H1 (cell line): ENCODE results near the gene TCF4. TPM values are rescaled to one million over a fixed set of nuclear protein-coding genes. Genes with fewer than 3 reads are reported as not detected.

Source experiments
- CTCF ChIA-PET: fragments of 300-600 bp; sonication (Branson Sonifier 250); formaldehyde crosslinking; loops from one replicate; lab custom pipeline; 2021; ENCODE audit not compliant: partially characterized antibody; lab: Charles Lee
- POLR2A ChIA-PET: fragments of 300-600 bp; sonication (Branson Sonifier 250); formaldehyde crosslinking; loops from one replicate; lab custom pipeline; 2021; ENCODE audit warnings: inconsistent platforms; ENCODE audit not compliant: partially characterized antibody; lab: Charles Lee
- DNase-seq, 2 experiments: peaks; one replicate each; pipeline versions ENCODE4 v3.0.0 to v3.0.0-alpha.2; 2010 to 2022; ENCODE audit warnings: low spot score in 2 of 2, low read depth in 1 of 2, mixed read lengths in 1 of 2
- FAIRE-seq: peaks from 2 replicates; lab custom pipeline; 2011; peaks lifted over from hg19 to GRCh38; lab: Jason Lieb, UNC
- H2AFZ ChIP-seq: 2 replicates; pipeline ENCODE4 v1.8.1; 2012; ENCODE audit warnings: low read length, inconsistent platforms
- H2AK5ac ChIP-seq: 2 replicates; pipeline ENCODE4 v1.6.1; 2013; ENCODE audit warnings: low read depth, low read length
- H2BK120ac ChIP-seq: replicated peaks from 2 replicates; pipeline ENCODE3; 2013; ENCODE audit warnings: low read depth, low read length, inconsistent platforms
- H2BK12ac ChIP-seq: 2 replicates; pipeline ENCODE4 v1.6.1; 2013; ENCODE audit warnings: low read depth, low read length
- H2BK15ac ChIP-seq: 2 replicates; pipeline ENCODE4 v1.6.1; 2013; ENCODE audit warnings: low read length
- H2BK20ac ChIP-seq: 2 replicates; pipeline ENCODE4 v1.6.1; 2013; ENCODE audit warnings: low read length
- H2BK5ac ChIP-seq: 2 replicates; pipeline ENCODE4 v1.6.1; 2013; ENCODE audit warnings: low read depth, low read length
- H3K14ac ChIP-seq: 2 replicates; pipeline ENCODE4 v1.6.1; 2013; ENCODE audit warnings: inconsistent platforms; ENCODE audit not compliant: insufficient read length
- H3K18ac ChIP-seq: 2 replicates; pipeline ENCODE4 v1.6.1; 2013; ENCODE audit warnings: low read length; ENCODE audit errors: extremely low read depth
- H3K23ac ChIP-seq: 2 replicates; pipeline ENCODE4 v1.6.1; 2013; ENCODE audit warnings: inconsistent platforms; ENCODE audit not compliant: insufficient read length
- H3K23me2 ChIP-seq: 2 replicates; pipeline ENCODE4 v1.6.1; 2013; ENCODE audit warnings: low read depth, low read length
- H3K27ac ChIP-seq: 2 replicates; pipeline ENCODE4 v1.6.1; 2011; ENCODE audit warnings: low read depth, low read length, inconsistent platforms
- H3K27me3 ChIP-seq, 4 experiments: replicated peaks in 1 of 4; 1 replicate in 1 of 4; 2 replicates in 3 of 4; pipeline versions ENCODE4 v1.6.1 to v1.8.1; 2011 to 2013; ENCODE audit warnings: low read length in 3 of 4, mild to moderate bottlenecking in 3 of 4, inconsistent platforms in 2 of 4, mixed read lengths in 2 of 4, moderate library complexity in 1 of 4; ENCODE audit not compliant: control insufficient read depth in 3 of 4, insufficient read depth in 3 of 4; ENCODE audit errors: extremely low read depth in 1 of 4
- H3K36me3 ChIP-seq, 4 experiments: 2 replicates each; pipeline versions ENCODE4 v1.6.1 to v1.8.1; 2011 to 2013; ENCODE audit warnings: mild to moderate bottlenecking in 4 of 4, low read length in 3 of 4, moderate library complexity in 2 of 4, control low read depth in 1 of 4, inconsistent platforms in 1 of 4; ENCODE audit not compliant: insufficient read depth in 4 of 4, control insufficient read depth in 2 of 4
- H3K4ac ChIP-seq: replicated peaks from 2 replicates; pipeline ENCODE3; 2013; ENCODE audit warnings: low read length, low read depth, mixed read lengths, inconsistent platforms; ENCODE audit not compliant: insufficient read length
- H3K4me1 ChIP-seq, 4 experiments: replicated peaks in 1 of 4; 1 replicate in 1 of 4; 2 replicates in 3 of 4; pipeline versions ENCODE4 v1.6.1 to v1.8.1; 2011 to 2013; ENCODE audit warnings: low read length in 3 of 4, inconsistent platforms in 2 of 4, mixed read lengths in 1 of 4; ENCODE audit not compliant: insufficient read depth in 4 of 4, control insufficient read depth in 3 of 4
- H3K4me2 ChIP-seq, 2 experiments: 2 replicates each; pipeline versions ENCODE4 v1.6.1 to v1.8.1; 2011 to 2013; ENCODE audit warnings: low read depth in 2 of 2, low read length in 2 of 2, control low read depth in 1 of 2, inconsistent platforms in 1 of 2, mild to moderate bottlenecking in 1 of 2; ENCODE audit not compliant: insufficient read depth in 1 of 2
- H3K4me3 ChIP-seq, 4 experiments: fragments of 200-600, 300-600 bp in 1 of 4; sonication (generic), shearing (Covaris generic), sonication (Bioruptor Twin) in 1 of 4; 2 replicates each; pipeline versions ENCODE4 v1.5.1 to v1.8.1; 2011 to 2016; ENCODE audit warnings: low read length in 4 of 4, low read depth in 3 of 4, control low read depth in 2 of 4, inconsistent platforms in 2 of 4, mild to moderate bottlenecking in 2 of 4, mixed read lengths in 1 of 4, moderate library complexity in 1 of 4; ENCODE audit not compliant: insufficient read depth in 2 of 4; ENCODE audit errors: extremely low read depth in 1 of 4
- H3K56ac ChIP-seq: replicated peaks from 2 replicates; pipeline ENCODE3; 2013; ENCODE audit warnings: low read depth, mild to moderate bottlenecking, mixed read lengths, low read length, inconsistent platforms; ENCODE audit not compliant: insufficient read length
- H3K79me1 ChIP-seq: 2 replicates; pipeline ENCODE4 v1.6.1; 2013; ENCODE audit warnings: low read depth, low read length, control low read depth
- H3K79me2 ChIP-seq, 2 experiments: 2 replicates each; pipeline versions ENCODE4 v1.6.1 to v1.8.1; 2012 to 2013; ENCODE audit warnings: low read length in 2 of 2, mild to moderate bottlenecking in 2 of 2, inconsistent platforms in 1 of 2; ENCODE audit not compliant: insufficient read depth in 2 of 2, control insufficient read depth in 1 of 2
- H3K9ac ChIP-seq, 4 experiments: replicated peaks in 1 of 4; 1 replicate in 1 of 4; 2 replicates in 3 of 4; pipeline versions ENCODE4 v1.6.1 to v1.8.1; 2011 to 2013; ENCODE audit warnings: low read depth in 3 of 4, low read length in 3 of 4, control low read depth in 2 of 4, mild to moderate bottlenecking in 2 of 4, moderate library complexity in 2 of 4, inconsistent platforms in 1 of 4; ENCODE audit errors: extremely low read depth in 1 of 4
- H3K9me3 ChIP-seq, 2 experiments: 2 replicates each; pipeline versions ENCODE4 v1.6.1 to v1.8.1; 2012 to 2013; ENCODE audit warnings: mild to moderate bottlenecking in 2 of 2, moderate library complexity in 2 of 2, control low read depth in 1 of 2, inconsistent platforms in 1 of 2, low read depth in 1 of 2, low read length in 1 of 2, mixed read lengths in 1 of 2; ENCODE audit not compliant: insufficient read depth in 2 of 2
- H4K20me1 ChIP-seq, 2 experiments: replicated peaks in 1 of 2; 2 replicates each; pipeline versions ENCODE3 to v1.8.1; 2011 to 2013; ENCODE audit warnings: inconsistent platforms in 2 of 2, low read length in 2 of 2, mild to moderate bottlenecking in 1 of 2; ENCODE audit not compliant: insufficient read depth in 2 of 2, control insufficient read depth in 1 of 2
- H4K5ac ChIP-seq: 2 replicates; pipeline ENCODE4 v1.6.1; 2013; ENCODE audit warnings: low read length, low read depth, mixed read lengths, inconsistent platforms; ENCODE audit not compliant: insufficient read length
- H4K8ac ChIP-seq: 2 replicates; pipeline ENCODE4 v1.8.0; 2013; ENCODE audit warnings: mild to moderate bottlenecking, moderate library complexity, low read length, inconsistent platforms; ENCODE audit not compliant: insufficient read depth; ENCODE audit errors: extremely low read depth
- H4K91ac ChIP-seq: replicated peaks from 2 replicates; pipeline ENCODE3; 2013; ENCODE audit warnings: low read length, mixed read lengths, inconsistent platforms; ENCODE audit not compliant: insufficient read length
- CTCF ChIP-seq, 3 experiments: IDR thresholded peaks; 1 replicate in 2 of 3; 2 replicates in 1 of 3; pipeline versions ENCODE4 v1.5.1 to v1.6.1; 2011; ENCODE audit warnings: low read length in 3 of 3, mild to moderate bottlenecking in 3 of 3, inconsistent platforms in 2 of 3, low read depth in 1 of 3, moderate library complexity in 1 of 3; ENCODE audit not compliant: insufficient read depth in 1 of 3; ENCODE audit errors: control extremely low read depth in 1 of 3
- NANOG ChIP-seq: IDR thresholded peaks from 2 replicates; pipeline ENCODE4 v1.6.1; 2011; ENCODE audit warnings: low read length, low read depth, mild to moderate bottlenecking, inconsistent platforms; ENCODE audit not compliant: insufficient read depth, poor library complexity, severe bottlenecking
- POU5F1 ChIP-seq: IDR thresholded peaks from 2 replicates; pipeline ENCODE4 v1.6.1; 2011; ENCODE audit warnings: low read depth, mild to moderate bottlenecking, low read length, moderate library complexity
- RAD21 ChIP-seq, 2 experiments: IDR thresholded peaks in 1 of 2; conservative IDR thresholded peaks in 1 of 2; 2 replicates each; pipeline ENCODE4 v1.6.1; 2011; ENCODE audit warnings: low read depth in 2 of 2, low read length in 2 of 2, improper control_type of control experiment in 1 of 2, inconsistent platforms in 1 of 2, mild to moderate bottlenecking in 1 of 2, moderate library complexity in 1 of 2
- SIN3A ChIP-seq, 2 experiments: IDR thresholded peaks in 1 of 2; conservative IDR thresholded peaks in 1 of 2; 2 replicates each; pipeline ENCODE4 v1.6.1; 2011 to 2012; ENCODE audit warnings: low read length in 2 of 2, improper control_type of control experiment in 1 of 2, low read depth in 1 of 2, mild to moderate bottlenecking in 1 of 2
- SUZ12 ChIP-seq: fragments of 200-600 bp; sonication (generic); IDR thresholded peaks from 2 replicates; pipeline ENCODE4 v1.6.1; 2012; ENCODE audit warnings: mild to moderate bottlenecking, inconsistent platforms, low read length, moderate library complexity, mixed read lengths
- TAF7 ChIP-seq: optimal IDR thresholded peaks from 2 replicates; pipeline ENCODE3; 2011; ENCODE audit warnings: low read depth, mild to moderate bottlenecking, inconsistent platforms, low read length, moderate library complexity, borderline replicate concordance
- USF2 ChIP-seq: IDR thresholded peaks from 2 replicates; pipeline ENCODE4 v1.6.1; 2011; ENCODE audit warnings: low read length, improper control_type of control experiment
- WGBS, 2 experiments: shearing (Covaris generic) in 1 of 2; methylation state at CpG; one replicate each; pipeline versions ENCODE4 v1.1.6 to v1.1.7; 2013 to 2015; ENCODE audit warnings: low lambda C conversion rate in 2 of 2, mixed read lengths in 2 of 2, inconsistent platforms in 1 of 2, low coverage in 1 of 2, missing lambda C conversion rate in 1 of 2; ENCODE audit not compliant: insufficient replicate concordance in 2 of 2, insufficient coverage in 1 of 2, insufficient read length in 1 of 2; ENCODE audit errors: extremely low coverage in 1 of 2, missing lambda C conversion rate in 1 of 2; 5-methylcytosine and 5-hydroxymethylcytosine counted together
- polyA plus RNA-seq, 7 experiments: library from polyadenylated mRNA; depleted of rRNA in 3 of 7; stranded (reverse) in 5 of 7; unstranded in 2 of 7; fragments of >200 nt in 5 of 7; fragments of 200-250 nt in 2 of 7; gene quantifications; 1 replicate in 5 of 7; 2 replicates in 1 of 7; 4 replicates in 1 of 7; pipeline versions ENCODE4 v1.2.1 to v1.2.3, GENCODE V29; 2011 to 2013; ENCODE audit warnings: missing spikeins in 2 of 7, mixed read lengths in 2 of 7
- total RNA-seq: library from RNA; stranded (reverse); fragmentation: NEBNext Ultra II Directional; extraction: Animal tissue kit (Norgen Biotek cat#: 25700); gene quantifications from 2 replicates; pipeline ENCODE4 v1.2.1, GENCODE V29; 2021

The TCF4 gene
- total and polyA plus RNA-seq, 2 of the 8 experiments (the other 6 are each of a cell fraction or from before 2014, with no cell fraction given), result 59.3 to 118 TPM

GRCh38 chr18:55185391-55185790, 402.6 kb downstream of the TCF4 start:
- H3K4me1 ChIP-seq, result peaks cover 0 to 2% (median 0%) of the 10 kb centered on the region in 4 experiments; a peak in 1 of 7 replicates
- H3K18ac ChIP-seq, result no peak overlapping the region
- H2BK120ac ChIP-seq, result no peak overlapping the region
- no peak overlapping the region for H3K23ac ChIP-seq
- no peak overlapping the region for H4K5ac ChIP-seq
- H2BK15ac ChIP-seq, result no peak overlapping the region
- H3K56ac ChIP-seq, result no peak overlapping the region
- no peaks in the 10 kb centered on the region for H3K36me3 ChIP-seq
- no peak for TF ChIP-seq POU5F1
- no peak for TF ChIP-seq RAD21 (IDR thresholded peaks at IDR 0.05 in 1 of 2, conservative IDR thresholded peaks at IDR 0.05 in 1 of 2; ENCODE audit: low read depth in 2 of 2, low read length in 2 of 2)
- TF ChIP-seq TAF7, result no peak
- no peak for TF ChIP-seq USF2
- no peak for TF ChIP-seq NANOG
- TF ChIP-seq SUZ12, result no peak
- TF ChIP-seq SIN3A (conservative IDR thresholded peaks at IDR 0.05 in 1 of 2, IDR thresholded peaks at IDR 0.05 in 1 of 2; ENCODE audit: low read depth in 1 of 2, low read length in 2 of 2), result no peak
- TF ChIP-seq CTCF (IDR thresholded peaks at IDR 0.05; ENCODE audit: control extremely low read depth in 1 of 3, insufficient read depth in 1 of 3, low read depth in 1 of 3, low read length in 3 of 3), result no peak
- FAIRE-seq (no peak), DNase-seq (no peak)
- no peak overlapping the region for H3K27ac ChIP-seq
- no peaks in the 10 kb centered on the region for H3K79me2 ChIP-seq
- H3K4ac ChIP-seq, result no peak overlapping the region
- no peak overlapping the region for H3K14ac ChIP-seq
- H2AK5ac ChIP-seq, result no peak overlapping the region
- WGBS, 2 experiments, result 83% methylated on average over 1 of the region's 1 CpG; no CpG with 5 or more reads in 1 of the 2 experiments
- H2BK20ac ChIP-seq, result no peak overlapping the region
- H4K91ac ChIP-seq, result no peak overlapping the region
- no peaks in the 10 kb centered on the region for H3K23me2 ChIP-seq
- no peak overlapping the region for H2BK5ac ChIP-seq
- no peak overlapping the region for H3K9ac ChIP-seq
- ChIA-PET CTCF (interaction anchor here (0.6 to 1.2 kb wide), 2 partner anchors 11 to 736 kb away, joined by 3 read pairs; no protein-coding TSS in a partner anchor), POLR2A (interaction anchor here (1.3 kb wide), 1 partner anchor 12 kb away, joined by 4 read pairs; no protein-coding TSS in a partner anchor)
- no peak overlapping the region for H3K4me2 ChIP-seq
- no peak overlapping the region for H2AFZ ChIP-seq
- H3K27me3 ChIP-seq, result no peaks in the 10 kb centered on the region
- H4K8ac ChIP-seq, result no peak overlapping the region
- no peaks in the 10 kb centered on the region for H4K20me1 ChIP-seq
- no peak overlapping the region for H3K4me3 ChIP-seq
- H2BK12ac ChIP-seq, result no peak overlapping the region
- no peaks in the 10 kb centered on the region for H3K9me3 ChIP-seq
- no peaks in the 10 kb centered on the region for H3K79me1 ChIP-seq
